HuH-7 (cell line): ENCODE measurements around the gene ANKFY1.
"Not testable (repeated sequence)": the region's sequence is repeated elsewhere in the genome, so short reads cannot be mapped to it uniquely, and the experiment has no call there.

Experiments used
- DNase-seq: peaks from one replicate; pipeline ENCODE4 v3.0.0; 2011; ENCODE audit warnings: low spot score

The ANKFY1 gene

DNA sequence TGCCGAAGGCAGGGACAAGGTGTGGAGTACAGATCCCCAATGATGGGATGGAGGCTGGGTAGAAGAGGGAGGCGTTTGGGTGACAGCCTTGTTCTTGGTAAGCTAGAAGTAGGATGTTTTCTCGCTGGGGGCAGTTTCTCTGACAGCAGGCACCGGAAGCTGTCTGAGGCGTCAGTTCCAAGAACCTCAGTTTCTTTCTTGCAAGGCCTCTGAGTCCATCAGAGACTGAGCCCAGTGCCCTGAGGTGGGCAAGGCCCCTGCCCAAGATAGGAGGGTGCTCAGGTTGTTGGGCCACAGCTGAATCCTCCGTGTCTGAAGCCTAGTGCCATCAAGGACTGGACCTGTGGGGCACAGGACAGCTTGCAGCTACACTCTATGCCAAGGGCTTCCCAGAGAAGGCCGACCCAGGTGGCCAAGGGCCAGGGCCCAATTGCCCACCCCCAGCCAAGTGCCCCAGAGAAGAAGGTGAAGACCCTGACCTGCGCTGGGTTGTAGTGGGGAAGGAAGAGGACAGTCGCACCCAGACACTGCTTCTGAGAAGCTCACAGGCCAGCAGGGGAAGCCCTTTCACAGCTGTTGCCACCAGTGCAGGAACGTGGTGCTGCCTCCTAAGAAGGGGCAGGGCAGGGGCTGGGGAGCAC lies 107.7 kb downstream of the ANKFY1 start:
- no peak for DNase-seq

DNA sequence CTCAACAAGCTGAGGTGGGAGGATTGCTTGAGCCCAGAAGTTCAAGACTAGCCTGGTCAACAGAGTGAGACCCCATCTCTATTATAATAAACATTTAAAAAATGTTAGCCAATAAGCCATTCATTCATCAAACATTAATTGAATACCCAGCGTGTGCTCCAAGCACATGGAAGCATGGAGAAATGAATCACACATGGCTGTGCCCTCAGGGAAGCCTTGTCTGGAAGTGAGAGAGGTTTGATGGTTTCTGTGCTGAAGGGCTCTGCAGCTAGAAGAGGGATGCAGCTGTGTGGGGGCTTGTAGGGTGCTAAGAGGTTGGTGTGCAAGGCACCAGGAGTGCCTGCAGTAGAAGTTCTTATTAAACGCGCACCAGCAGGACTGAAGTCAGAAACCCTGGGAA lies 109.6 kb downstream of the ANKFY1 start:
- no peak for DNase-seq

DNA sequence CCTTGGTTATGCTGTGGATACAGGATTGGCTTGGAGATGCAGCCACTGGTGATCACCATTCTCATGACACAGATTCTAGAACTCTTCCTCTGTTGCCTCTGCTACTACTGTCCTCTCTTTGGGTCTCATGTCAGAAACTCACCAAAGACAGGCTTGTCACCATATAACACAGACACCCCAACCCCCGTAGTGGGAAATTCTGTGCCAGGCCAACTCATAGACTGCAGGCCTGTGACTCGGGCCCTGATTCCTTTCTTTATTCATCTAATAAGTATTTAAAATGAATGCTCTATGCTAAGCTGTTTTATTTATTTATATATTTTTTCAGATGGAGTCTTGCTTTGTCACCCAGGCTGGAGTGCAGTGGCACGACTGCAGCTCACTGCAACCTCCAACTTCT lies 111.3 kb downstream of the ANKFY1 start:
- no peak for DNase-seq

DNA sequence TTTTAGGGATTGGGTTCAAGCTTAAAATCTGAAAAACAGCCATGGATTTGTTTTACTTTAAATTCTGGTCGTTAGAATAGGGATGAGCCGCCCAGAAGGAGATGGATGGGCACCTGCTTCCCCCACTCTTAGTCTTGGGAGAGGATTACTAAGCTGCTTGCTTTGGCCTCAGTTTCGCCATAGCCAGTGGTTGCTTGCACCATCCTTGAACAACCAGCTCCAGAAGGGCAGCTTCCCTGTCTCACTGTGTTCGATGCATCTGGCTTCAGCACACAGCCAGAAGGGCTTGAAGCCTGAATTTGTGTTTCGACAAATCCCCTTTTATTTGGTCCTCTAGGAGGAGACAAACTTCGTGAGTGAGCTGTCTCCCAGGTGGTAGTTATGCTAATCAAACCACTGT lies 113.7 kb downstream of the ANKFY1 start:
- DNase-seq = no peak

DNA sequence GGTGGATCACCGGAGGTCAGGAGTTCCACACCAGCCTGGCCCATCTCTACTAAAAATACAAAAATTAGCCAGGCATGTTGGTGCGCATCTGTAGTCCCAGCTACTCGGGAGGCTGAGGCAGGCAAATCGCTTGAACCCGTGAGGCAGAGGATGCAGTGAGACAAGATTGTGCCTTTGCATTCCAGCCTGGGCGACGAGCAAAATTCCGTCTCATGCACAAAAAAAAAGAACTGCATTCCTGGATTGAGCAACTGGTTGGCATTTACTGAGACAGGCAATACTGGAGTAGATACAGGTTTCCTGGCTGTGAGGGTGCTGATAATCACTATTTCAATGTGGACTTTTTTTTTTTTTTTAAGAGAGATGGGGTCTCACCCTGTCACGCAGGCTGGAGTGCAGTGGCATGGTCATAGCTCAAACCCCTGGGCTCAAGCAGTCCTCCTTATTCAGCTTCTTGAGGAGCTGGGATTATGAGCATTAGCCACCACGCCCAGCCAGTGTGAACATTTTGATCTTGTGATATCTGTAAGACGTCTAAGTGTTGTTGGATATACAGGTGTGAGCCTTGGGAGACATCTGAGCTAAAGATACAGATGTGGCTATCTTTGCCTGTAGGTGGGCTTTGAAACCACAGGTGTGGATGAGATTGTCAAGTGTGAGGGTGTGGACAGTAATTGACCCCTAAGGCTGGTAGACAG lies 115.0 kb downstream of the ANKFY1 start:
- DNase-seq = no peak

DNA sequence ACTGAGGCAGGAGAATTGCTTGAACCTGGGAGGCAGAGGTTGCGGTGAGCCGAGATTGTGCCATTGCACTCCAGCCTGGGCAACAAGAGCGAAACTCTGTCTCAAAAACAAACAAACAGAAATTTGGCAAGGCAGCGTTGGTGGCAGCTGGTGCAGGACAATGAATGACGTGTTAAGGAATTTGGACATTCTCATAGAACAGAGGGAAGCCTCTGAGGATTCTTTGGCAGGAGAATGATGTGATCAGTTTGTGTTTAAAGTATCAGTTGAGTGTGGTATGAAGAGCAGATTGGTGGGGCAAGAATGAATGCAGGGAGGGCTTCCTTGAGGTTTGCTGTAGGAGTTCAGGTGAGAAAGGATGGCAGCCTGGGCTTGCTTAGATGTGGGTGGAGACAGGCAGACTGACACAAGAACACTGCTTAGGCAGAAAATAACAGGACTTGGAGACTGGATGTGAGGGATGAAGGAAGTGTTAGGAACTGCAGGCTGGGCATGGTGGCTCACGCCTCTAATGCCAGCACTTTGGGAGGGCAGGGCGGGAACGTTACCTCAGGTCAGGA lies 115.9 kb downstream of the ANKFY1 start:
- no peak for DNase-seq

DNA sequence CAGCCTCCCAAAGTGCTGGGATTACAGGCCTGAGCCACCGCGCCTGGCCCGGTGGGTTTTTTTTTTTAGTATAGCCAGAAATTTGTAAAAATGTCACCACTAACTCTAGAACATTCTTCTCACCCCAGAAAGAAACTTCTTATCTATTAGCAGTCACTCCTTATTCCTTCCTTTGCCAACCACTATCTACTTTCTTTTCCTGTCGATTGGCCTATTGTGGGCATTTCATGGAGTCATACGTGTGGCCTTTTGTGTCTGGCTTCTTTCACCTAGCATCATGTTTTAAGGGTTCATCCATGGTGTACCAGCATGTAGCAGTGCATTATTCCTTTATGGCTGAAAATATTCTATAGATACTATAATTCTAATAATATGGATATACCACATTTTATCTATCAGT lies 117.1 kb downstream of the ANKFY1 start:
- no peak for DNase-seq

DNA sequence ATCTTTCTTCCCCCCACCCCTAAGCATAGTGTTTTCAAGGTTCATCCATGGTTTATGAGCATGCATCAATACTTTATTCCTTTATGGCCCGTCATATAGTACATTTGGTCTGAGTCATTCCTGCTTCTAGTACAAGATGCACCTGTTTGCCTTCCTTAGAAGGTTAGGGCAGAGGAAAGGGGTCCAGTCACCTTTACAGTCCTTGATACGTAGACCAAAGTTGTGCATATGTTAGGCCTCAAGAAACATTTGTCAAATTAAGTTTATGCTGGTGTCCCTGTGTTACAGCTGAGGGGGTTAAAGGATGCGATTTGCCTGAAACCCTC lies 119.4 kb downstream of the ANKFY1 start:
- no peak for DNase-seq

DNA sequence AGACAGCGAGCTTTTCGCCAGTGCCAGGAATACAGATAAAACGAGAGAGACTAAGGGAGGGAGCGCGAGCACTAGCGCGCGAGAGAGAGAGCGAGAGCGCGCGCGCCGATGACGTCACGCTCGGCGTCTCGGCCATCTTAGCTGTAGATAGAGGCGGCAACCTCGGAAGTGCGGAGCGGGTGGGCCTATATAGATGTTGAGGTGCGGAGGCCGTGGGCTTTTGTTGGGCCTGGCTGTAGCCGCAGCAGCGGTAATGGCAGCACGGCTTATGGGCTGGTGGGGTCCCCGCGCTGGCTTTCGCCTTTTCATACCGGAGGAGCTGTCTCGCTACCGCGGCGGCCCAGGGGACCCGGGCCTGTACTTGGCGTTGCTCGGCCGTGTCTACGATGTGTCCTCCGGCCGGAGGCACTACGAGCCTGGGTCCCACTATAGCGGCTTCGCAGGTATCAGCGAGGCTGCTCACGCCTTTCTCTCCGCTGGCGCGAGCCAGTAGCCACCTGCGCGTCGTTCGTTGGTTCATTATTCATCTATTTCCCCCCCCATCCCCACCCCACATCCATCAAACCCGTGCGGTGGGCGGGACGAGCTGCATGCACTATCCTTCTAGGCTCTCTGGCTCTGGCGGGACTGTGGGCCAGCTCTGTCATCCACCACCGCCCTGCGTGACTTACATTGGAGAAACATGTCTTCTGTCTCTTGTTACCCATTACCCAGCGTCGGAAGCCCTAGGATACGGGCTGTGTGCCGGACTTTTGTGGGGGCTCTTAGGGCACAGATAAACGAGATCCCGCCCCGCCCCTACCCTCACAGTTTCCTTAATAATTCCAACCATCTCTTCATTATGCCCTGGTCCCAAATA lies 120.0 kb downstream of the ANKFY1 start:
- DNase-seq = peak; percentile 65

DNA sequence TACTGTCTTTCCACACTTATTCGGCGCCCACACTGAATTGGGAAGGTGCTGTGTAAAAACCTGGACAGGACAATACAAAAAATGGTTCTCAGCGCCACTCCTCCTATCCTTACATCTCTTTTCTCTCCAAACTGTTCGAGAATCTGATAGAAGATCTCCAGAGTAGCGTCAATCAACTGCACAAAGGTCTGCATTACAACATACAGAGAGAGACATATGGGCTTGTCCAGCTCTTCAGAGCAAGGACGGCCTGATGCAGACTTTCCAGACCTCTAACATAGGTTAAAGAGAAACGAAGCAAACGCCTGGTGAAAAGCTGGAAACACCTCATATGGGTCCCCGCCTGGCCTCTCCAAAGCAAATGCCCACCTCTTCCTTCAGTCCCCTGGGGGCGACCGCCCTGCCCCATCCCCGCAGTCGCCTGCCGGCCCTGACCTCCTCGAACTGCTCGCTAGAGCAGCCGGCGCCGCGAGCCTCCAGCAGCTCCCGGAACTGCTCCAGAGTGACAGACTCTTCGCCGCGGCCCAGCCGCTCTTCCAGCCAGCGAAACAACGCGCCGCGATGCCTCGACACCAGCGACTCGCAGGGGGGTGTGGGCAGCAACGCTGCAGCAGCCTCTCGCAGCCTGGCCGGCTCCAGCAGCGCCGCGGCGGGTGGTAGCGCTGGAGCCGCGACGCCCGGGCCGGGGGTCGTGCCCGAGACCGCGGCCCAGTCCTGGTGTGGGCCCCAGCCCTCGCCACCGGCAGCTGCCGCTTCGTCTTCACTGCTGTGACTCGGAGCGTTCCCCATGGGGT lies 121.5 kb downstream of the ANKFY1 start:
- no peak for DNase-seq

DNA sequence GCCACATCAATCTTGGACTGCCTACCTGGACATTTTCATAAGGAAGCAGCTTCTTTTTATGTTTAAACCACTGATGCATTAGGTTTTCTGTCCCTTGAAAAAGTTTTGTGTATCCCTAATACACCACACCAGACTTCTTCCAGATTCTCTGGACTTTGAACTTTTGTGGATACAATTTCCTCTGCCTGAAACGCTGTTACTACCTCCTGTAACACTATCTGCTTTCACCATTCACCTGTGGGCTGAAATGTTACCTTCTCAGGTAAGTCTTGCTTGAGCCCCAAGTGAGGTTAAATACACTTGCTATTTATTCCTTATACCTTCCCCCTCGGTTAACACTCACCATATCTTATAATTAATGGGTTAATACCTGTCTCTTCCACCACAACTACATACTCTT lies 123.7 kb downstream of the ANKFY1 start:
- DNase-seq = no peak

DNA sequence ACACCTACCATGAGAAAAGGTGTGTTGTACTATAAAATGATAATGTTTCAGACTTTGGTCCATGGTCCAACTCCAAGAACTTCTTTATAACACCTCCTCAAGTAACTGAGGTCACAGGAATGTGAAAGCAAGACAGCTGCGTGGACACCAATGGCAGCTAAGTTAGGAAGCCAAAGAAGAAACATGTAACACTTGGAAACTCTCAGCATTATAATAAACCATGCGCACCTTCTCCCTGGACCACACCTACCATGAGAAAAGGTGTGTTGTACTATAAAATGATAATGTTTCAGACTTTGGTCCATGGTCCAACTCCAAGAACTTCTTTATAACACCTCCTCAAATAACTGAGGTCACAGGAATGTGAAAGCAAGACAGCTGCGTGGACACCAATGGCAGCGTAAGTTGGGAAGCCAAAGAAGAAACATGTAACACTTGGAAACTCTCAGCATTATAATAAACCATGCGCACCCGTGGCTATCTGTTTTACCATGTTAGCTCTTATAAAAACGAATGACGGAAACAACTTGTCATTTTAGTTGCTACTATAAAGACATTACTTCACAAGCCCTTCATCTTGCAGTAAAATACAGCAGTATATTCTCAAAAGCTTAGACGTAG lies 124.8 kb downstream of the ANKFY1 start:
- not testable (repeated sequence) for DNase-seq

DNA sequence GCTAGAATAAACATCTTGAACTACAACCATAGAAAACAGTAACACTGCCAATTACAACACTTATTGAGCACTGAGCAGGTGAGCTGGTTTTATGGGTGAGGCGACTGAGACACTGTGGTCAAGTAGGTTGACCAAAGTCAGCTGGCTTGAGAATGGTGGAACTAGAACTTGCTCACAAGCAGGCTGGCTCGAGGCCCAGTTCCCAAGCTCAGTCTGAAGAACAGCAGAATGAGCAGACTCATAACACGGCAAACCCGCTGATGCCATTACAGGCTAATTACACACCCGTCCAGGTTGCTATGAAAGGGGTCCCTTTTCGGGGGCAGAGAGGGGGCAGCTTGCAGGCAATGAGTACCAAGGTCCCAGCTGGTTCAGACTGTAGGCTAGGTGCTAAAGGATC lies 127.4 kb downstream of the ANKFY1 start:
- DNase-seq = no peak

DNA sequence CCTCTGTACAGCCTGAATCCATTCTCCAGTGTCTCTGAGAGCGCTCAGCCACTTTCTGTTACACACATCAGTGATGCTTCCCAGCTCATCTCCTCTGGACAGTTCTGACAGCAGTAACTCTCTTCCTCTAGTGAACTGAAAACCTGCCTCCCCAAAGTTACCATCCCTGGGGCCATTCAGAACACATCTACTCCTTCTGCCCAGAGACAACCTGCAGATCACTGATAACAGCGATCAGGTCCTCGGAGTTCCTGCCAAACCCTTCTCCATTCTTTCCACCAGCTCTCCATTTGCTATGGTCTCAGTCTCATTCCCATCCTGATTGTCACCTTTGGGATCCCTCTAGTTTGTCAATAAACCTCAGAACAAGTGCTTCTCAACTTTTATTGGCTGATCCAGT lies 128.3 kb downstream of the ANKFY1 start:
- DNase-seq = no peak

DNA sequence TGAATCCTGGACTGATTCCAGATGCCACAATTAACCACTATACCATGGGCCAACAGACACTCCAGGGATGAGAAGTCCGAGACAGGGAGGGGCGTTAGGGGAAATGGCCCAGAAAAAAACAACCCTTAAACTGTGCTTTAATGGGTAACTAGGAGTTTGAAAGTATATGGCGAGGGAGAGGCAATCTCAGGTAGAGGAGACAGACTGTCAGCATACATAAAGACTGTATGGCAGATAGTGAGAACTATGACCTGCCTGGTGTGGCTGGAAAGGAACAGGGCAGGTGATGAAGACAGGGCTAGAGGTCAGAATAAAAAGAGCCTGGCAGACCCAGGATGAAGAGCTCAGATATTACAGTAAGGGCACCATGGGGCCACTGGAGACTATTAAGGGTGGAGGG lies 129.1 kb downstream of the ANKFY1 start:
- no peak for DNase-seq

DNA sequence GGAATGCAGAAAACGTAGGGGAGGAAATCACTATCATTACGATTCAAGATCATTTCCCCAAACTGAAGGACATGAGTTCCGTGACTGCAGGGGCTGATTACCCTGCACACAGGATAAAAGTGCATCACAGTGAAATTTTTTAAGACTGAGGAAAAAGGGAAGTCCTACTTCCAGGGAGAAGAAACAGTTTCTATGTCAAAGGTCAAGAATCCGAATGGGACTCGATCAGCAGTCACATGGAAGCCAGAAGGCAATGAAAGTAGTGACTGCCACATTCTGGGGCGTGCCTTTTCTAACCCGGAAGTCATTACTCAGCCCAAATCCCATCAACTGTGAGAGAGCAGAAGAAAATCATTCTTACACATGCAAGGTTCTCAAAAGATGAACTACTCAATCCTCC lies 133.1 kb downstream of the ANKFY1 start:
- no peak for DNase-seq

DNA sequence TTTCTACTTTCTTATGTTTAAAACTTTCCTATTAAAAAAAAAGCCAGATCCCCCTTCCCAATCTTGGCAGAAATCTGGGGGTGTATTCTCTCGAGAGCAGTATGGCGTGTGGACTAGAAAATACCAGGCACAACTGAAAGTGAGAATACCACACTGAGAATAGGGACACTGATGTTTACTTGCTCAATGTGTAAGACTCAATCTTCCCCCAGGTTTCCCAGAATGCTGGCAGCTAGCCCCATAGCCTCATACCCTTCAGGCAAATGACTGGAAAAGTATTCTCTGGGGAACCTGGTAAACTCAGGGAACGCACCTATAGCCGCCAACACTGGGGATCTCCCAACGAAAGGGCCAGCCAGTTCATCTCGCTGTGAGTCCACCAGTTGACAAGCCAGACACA lies 136.2 kb downstream of the ANKFY1 start:
- no peak for DNase-seq

DNA sequence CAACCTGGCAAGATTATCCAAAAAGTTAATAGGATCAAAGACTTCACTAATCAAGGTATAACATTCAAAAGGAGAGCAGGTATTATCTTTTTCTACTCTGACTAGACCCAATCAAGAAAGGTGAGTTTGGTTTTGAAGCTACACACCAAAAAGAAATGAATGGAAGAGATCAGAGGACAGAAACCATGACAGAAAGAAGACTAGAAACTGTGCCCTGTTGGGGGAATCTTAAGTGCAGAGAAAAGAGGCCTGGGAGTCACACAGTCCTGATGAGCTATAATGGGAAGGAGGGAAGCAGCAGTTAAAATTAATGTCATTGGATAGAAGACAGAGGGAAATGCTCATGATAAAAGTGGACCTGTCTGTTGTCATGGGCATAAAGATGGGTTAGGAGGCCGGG lies 138.2 kb downstream of the ANKFY1 start:
- DNase-seq = no peak

DNA sequence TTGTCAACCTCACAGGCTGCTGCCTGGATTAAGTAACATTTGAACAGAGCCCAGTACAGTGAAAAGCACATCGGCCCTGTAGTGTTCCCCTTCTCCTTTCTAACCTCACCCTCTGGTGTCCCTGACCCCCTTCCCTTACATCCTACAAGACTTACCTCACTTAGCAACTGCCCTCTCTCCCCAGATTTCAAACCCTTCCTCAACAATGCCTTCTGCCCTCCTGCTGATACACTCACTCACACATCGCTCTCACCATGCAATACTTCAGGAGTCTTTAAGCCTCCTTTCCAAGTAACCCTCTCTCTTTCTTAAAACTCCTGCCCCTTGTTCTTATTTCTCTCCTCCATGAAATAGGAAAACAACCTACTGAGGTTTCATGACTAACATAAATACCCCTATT lies 138.8 kb downstream of the ANKFY1 start:
- no peak for DNase-seq

DNA sequence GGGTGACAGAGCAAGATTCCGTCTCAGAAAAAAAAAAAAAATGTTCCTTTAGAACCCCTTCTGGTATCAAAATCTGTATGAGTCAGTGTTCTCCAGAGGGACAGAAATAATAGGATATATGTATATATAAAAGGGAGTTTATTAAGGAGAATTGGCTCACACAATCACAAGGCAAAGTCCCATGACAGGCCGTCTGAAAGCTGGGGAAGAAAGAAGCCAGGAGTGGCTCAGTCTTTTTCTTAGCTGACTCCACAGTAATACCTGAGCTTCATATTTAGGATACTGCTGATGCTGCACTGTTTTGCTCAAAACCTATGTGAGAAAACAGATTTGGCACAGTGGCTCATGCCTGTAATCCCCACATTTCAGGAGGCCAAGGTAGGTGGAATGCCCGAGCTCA lies 143.4 kb downstream of the ANKFY1 start:
- DNase-seq = no peak

DNA sequence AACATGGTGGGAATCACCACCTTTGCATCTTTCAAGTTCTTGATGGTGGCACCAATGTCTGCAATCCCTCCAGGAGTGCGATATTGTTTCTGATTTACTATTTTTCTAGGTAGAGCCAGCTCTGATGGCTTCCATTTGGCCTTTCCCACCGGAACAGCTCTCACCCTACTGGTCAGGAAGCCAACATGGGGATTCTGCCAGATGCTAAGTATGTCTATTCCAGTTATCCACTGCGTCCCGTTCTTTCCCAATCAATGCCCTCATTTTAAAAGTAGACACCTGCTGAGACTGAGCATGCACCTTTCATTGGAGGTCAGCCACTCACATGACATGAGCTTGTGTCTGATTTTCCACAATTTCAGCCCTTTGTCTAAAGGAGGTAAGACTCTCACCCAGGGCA lies 144.5 kb downstream of the ANKFY1 start:
- no peak for DNase-seq
